SU-DHL-6 (cell line): ENCODE measurements around the gene CAP2.

ENCODE experiments used
- EZH2phosphoT487 ChIP-seq: fragments of 200-600 bp; sonication (generic), shearing (Covaris generic); conservative IDR thresholded peaks from 2 replicates; pipeline ENCODE4 v1.6.1; 2018; ENCODE audit warnings: mild to moderate bottlenecking, antibody characterized with exemption, low read length, moderate library complexity, mixed read lengths
- TF ChIP-seq, protein P1 (sequence below): fragments of 200-600 bp; sonication (generic); IDR thresholded peaks from one replicate; pipeline ENCODE4 v1.5.1; 2017; ENCODE audit warnings: antibody characterized with exemption, mild to moderate bottlenecking, low read length, moderate library complexity; ENCODE audit not compliant: insufficient read depth, poor library complexity, severe bottlenecking

GRCh38 chr6:17419189-17419575 lies 25.8 kb downstream of the CAP2 start:
- TF ChIP-seq, protein P1, sequence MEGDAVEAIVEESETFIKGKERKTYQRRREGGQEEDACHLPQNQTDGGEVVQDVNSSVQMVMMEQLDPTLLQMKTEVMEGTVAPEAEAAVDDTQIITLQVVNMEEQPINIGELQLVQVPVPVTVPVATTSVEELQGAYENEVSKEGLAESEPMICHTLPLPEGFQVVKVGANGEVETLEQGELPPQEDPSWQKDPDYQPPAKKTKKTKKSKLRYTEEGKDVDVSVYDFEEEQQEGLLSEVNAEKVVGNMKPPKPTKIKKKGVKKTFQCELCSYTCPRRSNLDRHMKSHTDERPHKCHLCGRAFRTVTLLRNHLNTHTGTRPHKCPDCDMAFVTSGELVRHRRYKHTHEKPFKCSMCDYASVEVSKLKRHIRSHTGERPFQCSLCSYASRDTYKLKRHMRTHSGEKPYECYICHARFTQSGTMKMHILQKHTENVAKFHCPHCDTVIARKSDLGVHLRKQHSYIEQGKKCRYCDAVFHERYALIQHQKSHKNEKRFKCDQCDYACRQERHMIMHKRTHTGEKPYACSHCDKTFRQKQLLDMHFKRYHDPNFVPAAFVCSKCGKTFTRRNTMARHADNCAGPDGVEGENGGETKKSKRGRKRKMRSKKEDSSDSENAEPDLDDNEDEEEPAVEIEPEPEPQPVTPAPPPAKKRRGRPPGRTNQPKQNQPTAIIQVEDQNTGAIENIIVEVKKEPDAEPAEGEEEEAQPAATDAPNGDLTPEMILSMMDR: no peak
- TF ChIP-seq EZH2phosphoT487: no peak
